Memory B cell (primary cell): ENCODE measurements around the gene CCDC91.

Experiments used
- ATAC-seq: fragments of 150-1000 bp; cut with Tn5 transposase; 2 replicates; pipeline ENCODE4 v1.10.0; 2021; ENCODE audit warnings: low read depth, mild to moderate bottlenecking, moderate library complexity
- DNase-seq, 2 donors: peaks; one replicate each; pipeline ENCODE4 v3.0.0; 2022; ENCODE audit warnings: low spot score in 2 of 2
- H3K27ac Mint-ChIP-seq: one replicate; pipeline ENCODE4 v1.8.0; 2022; ENCODE audit warnings: mild to moderate bottlenecking, moderate library complexity, mixed read lengths
- H3K27me3 Mint-ChIP-seq: one replicate; pipeline ENCODE4 v1.8.0; 2022; ENCODE audit warnings: mixed read lengths
- H3K36me3 Mint-ChIP-seq: one replicate; pipeline ENCODE4 v1.8.0; 2022; ENCODE audit warnings: mild to moderate bottlenecking, mixed read lengths
- H3K4me1 Mint-ChIP-seq: one replicate; pipeline ENCODE4 v1.8.0; 2022; ENCODE audit warnings: mixed read lengths
- H3K4me3 Mint-ChIP-seq: one replicate; pipeline ENCODE4 v1.8.0; 2022; ENCODE audit warnings: mild to moderate bottlenecking, moderate library complexity, mixed read lengths
- H3K9me3 Mint-ChIP-seq: one replicate; pipeline ENCODE4 v1.8.0; 2022; ENCODE audit warnings: mixed read lengths

CCDC91 gene

DNA sequence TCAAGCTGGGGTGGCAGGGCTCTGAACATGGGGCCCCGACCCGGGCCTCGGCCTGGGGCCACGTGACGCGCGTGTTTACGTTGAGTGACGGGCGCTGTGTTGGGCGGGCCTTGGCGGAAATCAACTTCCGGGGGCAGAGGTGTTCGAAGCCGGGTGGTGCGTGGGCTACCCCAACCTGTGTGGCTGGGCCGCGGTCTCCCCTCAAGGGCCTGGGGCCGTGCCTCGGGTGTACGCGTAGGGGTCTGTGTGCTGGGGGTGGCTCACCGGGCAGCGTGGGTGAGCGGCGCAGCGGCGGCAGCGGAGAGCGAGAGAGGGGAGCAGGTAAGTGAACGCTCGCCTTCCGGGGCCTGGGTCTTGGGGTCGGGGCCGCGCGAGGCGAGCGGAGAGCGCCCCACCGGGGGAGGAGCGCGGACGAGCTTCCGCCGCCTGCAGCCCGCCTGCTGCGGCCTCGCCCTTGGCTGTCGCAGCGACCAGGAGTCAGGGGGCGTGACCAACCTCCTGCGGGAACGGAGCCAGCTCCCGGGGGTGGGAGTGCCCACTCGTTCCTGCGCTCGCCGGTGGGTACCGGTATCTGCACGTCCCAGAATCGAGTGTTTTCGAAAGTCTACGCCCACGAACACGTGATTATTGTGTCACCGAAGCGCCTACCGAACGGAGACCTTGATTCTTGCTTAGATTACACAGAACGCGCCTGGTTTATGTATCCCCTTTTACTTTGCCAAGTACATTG, at the start of gene CCDC91:
CCDC91 (plus strand) TSS at position 136 of the 730 bp plus-strand sequence. CDS start 66,760 bp downstream, outside the sequence.
- peaks cover 18% of the 10 kb centered on the region for H3K4me1 Mint-ChIP-seq
- peak; percentile 83 for ATAC-seq
- H3K27me3 Mint-ChIP-seq: no peaks in the 10 kb centered on the region
- H3K9me3 Mint-ChIP-seq: peaks cover 4% of the 10 kb centered on the region
- H3K4me3 Mint-ChIP-seq: peak within 1 kb of the TSS; percentile 98
- peaks cover 18% of the 10 kb centered on the region for H3K36me3 Mint-ChIP-seq
- H3K27ac Mint-ChIP-seq: peak within 1 kb of the TSS; percentile 100
- peak; percentile 81 to 85 for DNase-seq

DNA sequence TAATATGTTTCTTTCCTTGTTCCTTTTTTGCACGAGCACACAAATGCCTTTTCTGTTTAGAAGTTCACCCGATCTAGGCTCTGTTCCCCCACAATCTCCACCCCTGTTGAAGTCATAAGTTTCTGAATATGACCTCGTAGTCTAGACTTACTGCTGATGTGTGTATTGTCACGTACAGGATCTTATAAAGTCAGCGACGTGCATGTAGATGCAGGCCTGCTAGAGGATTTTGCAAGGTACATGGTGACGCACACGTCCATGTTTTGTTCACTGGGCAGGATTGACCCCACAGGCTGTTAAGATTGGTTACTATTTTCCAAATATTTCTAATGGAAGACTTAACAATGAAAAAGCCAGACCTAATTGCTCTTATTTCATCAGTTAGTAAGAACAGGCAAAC, 46.2 kb upstream of the CCDC91 start:
- Mint-ChIP-seq H3K27me3 (peaks cover 3% of the 10 kb centered on the region), H3K4me1 (no peaks in the 10 kb centered on the region), H3K27ac (no peak overlapping the region), H3K36me3 (no peaks in the 10 kb centered on the region), H3K4me3 (no peak overlapping the region), H3K9me3 (no peaks in the 10 kb centered on the region)
- ATAC-seq: no peak
- DNase-seq: no peak

- no peak overlapping the region for H3K4me3 Mint-ChIP-seq
- DNase-seq (no peak), ATAC-seq (no peak)
- H3K36me3 Mint-ChIP-seq: no peaks in the 10 kb centered on the region
- no peak overlapping the region for H3K27ac Mint-ChIP-seq
- H3K4me1 Mint-ChIP-seq: no peaks in the 10 kb centered on the region
- H3K9me3 Mint-ChIP-seq: no peaks in the 10 kb centered on the region
- peaks cover 3% of the 10 kb centered on the region for H3K27me3 Mint-ChIP-seq
Measured at GRCh38 chr12:28144532-28144931, 45.7 kb upstream of the CCDC91 start.

DNA sequence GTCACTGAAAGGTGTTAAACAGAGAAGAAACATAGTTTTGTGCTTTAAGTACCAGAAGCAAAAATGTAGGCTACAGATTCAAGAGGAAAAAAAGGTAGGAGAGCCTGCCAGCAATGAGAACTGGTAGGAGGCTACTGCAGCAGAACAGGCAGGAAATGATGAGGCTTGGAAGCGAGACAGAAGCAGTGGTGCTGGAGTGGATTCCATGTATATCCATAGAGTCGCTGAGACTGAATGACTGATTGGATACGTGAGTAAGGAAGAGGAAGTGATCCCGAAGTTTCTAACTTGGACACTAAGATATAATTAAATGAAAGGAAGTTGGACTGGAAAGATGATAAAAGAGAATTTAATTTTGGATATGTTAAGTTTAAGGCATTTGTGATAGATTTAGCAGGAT, 45.0 kb upstream of the CCDC91 start:
- Mint-ChIP-seq H3K4me3 (no peak overlapping the region), H3K9me3 (peaks cover 2% of the 10 kb centered on the region), H3K27ac (no peak overlapping the region), H3K27me3 (peaks cover 3% of the 10 kb centered on the region), H3K36me3 (no peaks in the 10 kb centered on the region), H3K4me1 (no peaks in the 10 kb centered on the region)
- DNase-seq (no peak), ATAC-seq (no peak)

- DNase-seq: no peak
- Mint-ChIP-seq H3K4me3 (no peak overlapping the region), H3K36me3 (no peaks in the 10 kb centered on the region), H3K4me1 (no peaks in the 10 kb centered on the region), H3K27ac (no peak overlapping the region), H3K9me3 (peaks cover 10% of the 10 kb centered on the region), H3K27me3 (peaks cover 2% of the 10 kb centered on the region)
- ATAC-seq: no peak
Measured at GRCh38 chr12:28149279-28149678, 41.0 kb upstream of the CCDC91 start.

DNA sequence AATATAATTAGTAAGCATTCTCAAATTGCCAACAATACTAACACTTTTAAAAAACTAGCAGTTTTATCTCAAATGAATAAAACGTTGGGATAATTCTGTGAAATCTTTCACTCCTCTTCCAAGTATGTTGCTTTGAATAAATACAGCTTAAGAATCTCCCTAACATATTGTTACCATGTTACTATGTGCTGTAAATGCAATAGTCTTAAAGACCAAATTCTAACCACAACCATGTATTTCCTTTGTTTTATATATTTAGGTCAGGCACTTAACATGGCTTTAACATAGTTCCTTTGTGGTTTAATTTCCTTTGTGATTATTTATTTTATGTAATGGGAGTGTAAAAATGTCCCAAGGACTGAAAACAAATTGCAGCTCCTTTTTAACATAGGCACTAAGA, 33.9 kb upstream of the CCDC91 start:
- H3K9me3 Mint-ChIP-seq: no peaks in the 10 kb centered on the region

DNA sequence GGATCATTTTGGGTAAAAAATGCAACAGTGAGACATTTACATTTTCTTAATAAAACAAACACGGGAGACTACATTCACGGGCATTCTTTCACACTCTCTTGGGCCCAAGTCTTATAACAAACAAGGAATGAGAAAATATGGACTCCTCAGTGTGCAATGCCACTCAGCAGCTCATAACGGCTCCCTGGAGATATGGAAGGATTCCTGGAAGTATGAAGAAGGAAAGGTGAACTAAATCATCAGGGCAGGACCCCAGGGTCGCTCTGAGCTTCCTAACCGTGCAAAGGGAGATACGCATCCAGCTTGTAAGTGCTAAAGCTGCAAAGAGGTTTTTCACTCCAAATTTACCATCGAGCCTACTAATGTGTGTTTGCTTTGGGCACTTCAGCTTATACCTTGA, 33.5 kb upstream of the CCDC91 start:
- no peaks in the 10 kb centered on the region for H3K4me1 Mint-ChIP-seq
- H3K27ac Mint-ChIP-seq: no peak overlapping the region
- H3K4me3 Mint-ChIP-seq: no peak overlapping the region
- ATAC-seq: no peak
- no peak for DNase-seq
- no peaks in the 10 kb centered on the region for H3K36me3 Mint-ChIP-seq
- H3K9me3 Mint-ChIP-seq: no peaks in the 10 kb centered on the region
- peaks cover 2% of the 10 kb centered on the region for H3K27me3 Mint-ChIP-seq

More for the DNA sequence above, 33.9 kb upstream of the CCDC91 start:
- ATAC-seq (no peak), DNase-seq (no peak)
- H3K36me3 Mint-ChIP-seq: no peaks in the 10 kb centered on the region
- no peak overlapping the region for H3K27ac Mint-ChIP-seq
- peaks cover 2% of the 10 kb centered on the region for H3K27me3 Mint-ChIP-seq
- no peaks in the 10 kb centered on the region for H3K4me1 Mint-ChIP-seq
- H3K4me3 Mint-ChIP-seq: no peak overlapping the region

DNA sequence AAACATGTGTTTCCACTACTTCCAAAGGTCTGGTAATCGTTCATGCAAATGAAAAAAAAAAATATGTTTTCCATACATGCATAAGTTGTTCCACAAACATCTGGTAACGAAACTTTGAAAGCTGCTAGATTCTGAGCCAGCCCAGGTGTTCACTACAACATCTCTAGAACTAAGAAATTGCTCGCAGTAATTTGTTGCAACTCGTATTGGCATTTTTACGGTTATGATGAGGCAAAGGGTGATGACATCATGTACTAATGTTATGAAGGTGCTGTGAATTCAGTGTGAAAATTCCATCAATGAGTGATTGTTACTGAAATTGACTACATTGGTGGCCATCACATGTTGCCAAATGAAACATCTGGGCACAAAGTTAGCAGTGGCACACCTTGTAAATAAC, 31.9 kb upstream of the CCDC91 start:
- peaks cover 3% of the 10 kb centered on the region for H3K36me3 Mint-ChIP-seq
- H3K27ac Mint-ChIP-seq: no peak overlapping the region
- no peak for DNase-seq
- H3K27me3 Mint-ChIP-seq: no peaks in the 10 kb centered on the region
- H3K4me1 Mint-ChIP-seq: no peaks in the 10 kb centered on the region
- H3K4me3 Mint-ChIP-seq: no peak overlapping the region
- ATAC-seq: no peak
- H3K9me3 Mint-ChIP-seq: no peaks in the 10 kb centered on the region

- no peaks in the 10 kb centered on the region for H3K27me3 Mint-ChIP-seq
- H3K27ac Mint-ChIP-seq: no peak overlapping the region
- H3K36me3 Mint-ChIP-seq: peaks cover 3% of the 10 kb centered on the region
- no peaks in the 10 kb centered on the region for H3K9me3 Mint-ChIP-seq
- H3K4me3 Mint-ChIP-seq: no peak overlapping the region
- DNase-seq: no peak
- no peak for ATAC-seq
- H3K4me1 Mint-ChIP-seq: no peaks in the 10 kb centered on the region
Measured at GRCh38 chr12:28159688-28160087, 30.6 kb upstream of the CCDC91 start.

DNA sequence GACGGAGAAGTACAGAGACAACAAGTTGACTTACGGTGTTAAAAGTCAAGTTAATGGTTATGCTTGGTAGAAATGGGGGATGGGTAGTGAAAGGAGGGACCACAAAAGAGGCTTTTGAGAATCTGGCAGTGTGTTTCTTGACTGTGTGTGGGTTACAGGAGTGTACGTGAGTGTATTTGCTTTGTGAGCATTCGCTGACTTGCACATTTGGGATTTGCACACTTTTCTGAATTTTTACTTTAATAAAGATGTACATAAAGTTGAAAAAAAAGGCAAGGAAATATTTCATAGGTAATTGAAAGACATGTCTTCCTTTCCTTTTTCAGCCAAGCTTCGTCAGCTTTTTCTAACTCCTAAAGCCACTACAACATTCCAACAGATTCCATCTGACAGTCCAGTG, 28.6 kb upstream of the CCDC91 start:
- DNase-seq: no peak
- no peak overlapping the region for H3K4me3 Mint-ChIP-seq
- no peak overlapping the region for H3K27ac Mint-ChIP-seq
- H3K4me1 Mint-ChIP-seq: no peaks in the 10 kb centered on the region
- ATAC-seq: no peak
- no peaks in the 10 kb centered on the region for H3K27me3 Mint-ChIP-seq
- H3K36me3 Mint-ChIP-seq: peaks cover 3% of the 10 kb centered on the region
- no peaks in the 10 kb centered on the region for H3K9me3 Mint-ChIP-seq

- H3K9me3 Mint-ChIP-seq: no peaks in the 10 kb centered on the region
- peaks cover 3% of the 10 kb centered on the region for H3K36me3 Mint-ChIP-seq
- no peak overlapping the region for H3K27ac Mint-ChIP-seq
- H3K27me3 Mint-ChIP-seq: no peaks in the 10 kb centered on the region
- H3K4me1 Mint-ChIP-seq: no peaks in the 10 kb centered on the region
- H3K4me3 Mint-ChIP-seq: no peak overlapping the region
- ATAC-seq (no peak), DNase-seq (no peak)
Measured at GRCh38 chr12:28162697-28163096, 27.6 kb upstream of the CCDC91 start.

DNA sequence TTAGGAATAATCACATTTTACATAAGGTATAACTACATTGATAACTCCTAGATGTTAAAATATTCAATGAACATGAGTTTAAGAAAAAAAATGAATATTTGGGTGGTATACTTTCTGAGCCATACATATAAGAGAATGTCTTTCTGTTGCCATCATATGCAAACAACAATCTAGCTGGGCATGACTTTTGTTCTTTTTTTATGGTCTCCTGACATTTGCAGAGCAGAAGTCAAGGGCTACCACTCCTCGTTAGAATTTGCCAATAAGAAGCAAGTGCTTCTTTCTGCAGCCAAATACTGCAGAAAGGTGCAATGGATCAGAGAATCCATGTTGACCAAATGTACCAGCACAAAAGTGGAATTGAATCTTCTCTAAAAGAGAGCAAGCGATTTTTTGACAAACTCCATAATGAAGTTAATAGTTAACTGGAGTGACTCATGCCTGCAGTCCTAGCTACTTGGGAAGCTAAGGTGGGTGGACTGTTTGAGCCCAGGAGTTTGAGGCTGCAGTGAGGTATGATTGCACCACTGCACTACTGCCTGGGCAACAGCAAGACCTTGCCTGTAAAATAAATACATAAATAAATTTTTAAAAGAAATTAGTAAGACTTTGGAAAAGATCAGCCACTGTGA, 25.5 kb upstream of the CCDC91 start:
- no peak overlapping the region for H3K4me3 Mint-ChIP-seq
- H3K27me3 Mint-ChIP-seq: no peaks in the 10 kb centered on the region
- no peak overlapping the region for H3K27ac Mint-ChIP-seq
- DNase-seq (no peak), ATAC-seq (no peak)
- H3K4me1 Mint-ChIP-seq: no peaks in the 10 kb centered on the region
- H3K36me3 Mint-ChIP-seq: peaks cover 3% of the 10 kb centered on the region
- H3K9me3 Mint-ChIP-seq: no peaks in the 10 kb centered on the region

DNA sequence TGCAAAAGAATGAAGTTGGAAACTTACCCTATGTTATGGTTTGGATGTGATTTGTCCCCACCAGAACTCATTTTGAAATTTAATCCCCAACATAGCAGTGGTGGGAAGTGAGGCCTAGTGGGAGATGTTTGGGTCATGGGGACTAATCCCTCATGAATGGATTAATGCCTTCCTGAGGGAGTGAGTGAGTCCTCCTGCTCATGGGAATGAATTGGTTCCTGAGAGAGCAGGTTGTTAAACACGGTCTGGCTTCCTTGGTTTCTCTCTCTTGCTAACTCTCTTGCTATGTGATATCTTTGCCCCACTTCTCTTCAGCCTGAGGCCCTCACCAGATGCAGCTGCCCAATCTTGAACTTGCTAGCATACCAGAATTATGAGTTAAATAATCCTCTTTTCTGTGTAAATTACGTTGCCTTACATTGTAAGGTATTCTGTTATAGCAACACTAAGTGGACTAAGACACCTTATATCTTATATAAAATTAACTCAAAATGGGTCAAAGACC, 22.2 kb upstream of the CCDC91 start:
- peak overlapping the region; percentile 43 for H3K27ac Mint-ChIP-seq
- ATAC-seq (no peak), DNase-seq (no peak)
- no peaks in the 10 kb centered on the region for H3K27me3 Mint-ChIP-seq
- H3K36me3 Mint-ChIP-seq: no peaks in the 10 kb centered on the region
- H3K4me1 Mint-ChIP-seq: no peaks in the 10 kb centered on the region
- no peaks in the 10 kb centered on the region for H3K9me3 Mint-ChIP-seq
- H3K4me3 Mint-ChIP-seq: no peak overlapping the region

DNA sequence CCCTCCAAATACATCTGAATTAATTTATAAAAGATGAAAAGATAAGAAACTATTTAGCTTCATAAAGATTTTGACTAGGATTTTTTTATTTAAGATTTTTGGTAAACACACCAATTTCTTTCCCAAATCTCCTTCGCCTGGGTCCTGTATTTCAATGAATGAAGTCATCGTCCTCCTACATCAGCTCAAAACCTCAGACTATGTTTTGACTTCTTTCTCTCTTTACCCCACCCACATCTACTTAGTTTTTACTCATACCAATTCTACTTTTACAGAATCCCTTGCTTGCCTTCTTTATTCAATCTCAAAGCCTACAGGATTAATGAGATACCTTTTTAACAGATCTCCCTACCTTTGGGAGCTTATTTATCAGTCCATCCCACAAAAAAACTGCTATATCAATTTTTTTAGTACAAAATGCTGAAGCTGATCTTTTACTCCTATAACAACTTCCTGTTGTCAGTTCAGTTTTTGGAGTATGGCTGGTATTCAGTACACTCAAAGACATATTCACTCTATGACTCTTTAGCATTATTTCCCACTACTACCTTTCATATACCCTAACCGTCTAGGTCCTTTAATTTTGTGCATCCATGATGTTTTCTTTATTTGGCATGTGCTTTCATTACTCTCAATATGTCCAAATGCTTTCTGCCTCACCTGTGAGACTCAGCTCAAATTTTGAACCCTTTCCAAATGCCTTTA, 18.7 kb upstream of the CCDC91 start:
- no peak overlapping the region for H3K4me3 Mint-ChIP-seq
- H3K4me1 Mint-ChIP-seq: no peaks in the 10 kb centered on the region
- peaks cover 4% of the 10 kb centered on the region for H3K9me3 Mint-ChIP-seq
- H3K27ac Mint-ChIP-seq: no peak overlapping the region
- no peak for DNase-seq
- peaks cover 5% of the 10 kb centered on the region for H3K36me3 Mint-ChIP-seq
- no peak for ATAC-seq
- H3K27me3 Mint-ChIP-seq: peaks cover 3% of the 10 kb centered on the region
